Measurements from ENCODE around the gene SLC4A1AP.
A peak's percentile ranks its signal among the peaks of the same experiment; 100 is the strongest.

SLC4A1AP gene

DNA sequence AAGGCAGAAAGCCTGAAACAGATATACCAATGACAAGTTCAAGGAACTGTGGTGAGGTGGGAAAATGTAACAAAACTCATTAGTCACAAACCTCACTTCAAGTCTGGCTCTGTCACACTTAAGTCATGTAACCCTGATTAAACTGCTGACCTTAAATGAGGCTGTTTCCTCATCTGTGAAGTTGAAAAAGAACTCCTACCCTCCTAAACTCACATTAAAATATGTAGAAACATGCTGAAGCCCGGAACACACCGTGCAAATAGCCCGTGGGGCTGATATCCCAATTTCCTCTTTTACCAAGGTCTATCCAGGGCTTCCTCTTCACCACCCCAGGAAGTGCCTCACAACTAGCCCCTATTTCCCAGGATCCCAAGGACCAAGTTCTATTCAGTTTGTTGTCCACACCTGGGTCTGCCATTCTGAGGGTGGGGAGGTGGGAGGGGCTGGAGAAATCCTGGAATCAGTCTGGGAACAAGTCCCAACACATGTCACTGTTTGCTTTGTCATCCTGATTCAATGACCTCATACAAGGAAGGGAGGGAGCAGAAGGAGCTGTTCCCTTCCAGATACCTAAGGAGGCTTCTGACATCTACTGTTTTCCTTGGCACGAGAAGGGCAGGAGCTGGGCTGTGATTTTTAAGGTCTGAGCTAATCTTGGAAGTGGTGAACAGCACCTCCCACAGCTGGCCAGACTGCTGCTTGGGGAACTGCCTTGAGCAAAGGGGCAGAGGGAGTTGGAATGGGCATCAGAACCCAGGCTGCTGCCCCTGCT lies 42.3 kb downstream of the SLC4A1AP start:
- Histone ChIP-seq H3K9me3 (ENCODE audit: severe bottlenecking) (no peaks in the 10 kb centered on the region), H3K4me3 (ENCODE audit: severe bottlenecking) (no peak overlapping the region), H3K36me3 (ENCODE audit: low read depth) (no peaks in the 10 kb centered on the region), H3K27me3 (ENCODE audit: insufficient read depth, poor library complexity, severe bottlenecking) (no peaks in the 10 kb centered on the region), H3K27ac (ENCODE audit: poor library complexity, severe bottlenecking) (peak overlapping the region; percentile 95), H3K4me1 (ENCODE audit: insufficient read depth, poor library complexity, severe bottlenecking) (peaks cover 29% of the 10 kb centered on the region)
- DNase-seq (ENCODE audit: low spot score) (peak; percentile 82), ATAC-seq (ENCODE audit: low read depth) (peak; percentile 86)
- TF ChIP-seq, protein P1, sequence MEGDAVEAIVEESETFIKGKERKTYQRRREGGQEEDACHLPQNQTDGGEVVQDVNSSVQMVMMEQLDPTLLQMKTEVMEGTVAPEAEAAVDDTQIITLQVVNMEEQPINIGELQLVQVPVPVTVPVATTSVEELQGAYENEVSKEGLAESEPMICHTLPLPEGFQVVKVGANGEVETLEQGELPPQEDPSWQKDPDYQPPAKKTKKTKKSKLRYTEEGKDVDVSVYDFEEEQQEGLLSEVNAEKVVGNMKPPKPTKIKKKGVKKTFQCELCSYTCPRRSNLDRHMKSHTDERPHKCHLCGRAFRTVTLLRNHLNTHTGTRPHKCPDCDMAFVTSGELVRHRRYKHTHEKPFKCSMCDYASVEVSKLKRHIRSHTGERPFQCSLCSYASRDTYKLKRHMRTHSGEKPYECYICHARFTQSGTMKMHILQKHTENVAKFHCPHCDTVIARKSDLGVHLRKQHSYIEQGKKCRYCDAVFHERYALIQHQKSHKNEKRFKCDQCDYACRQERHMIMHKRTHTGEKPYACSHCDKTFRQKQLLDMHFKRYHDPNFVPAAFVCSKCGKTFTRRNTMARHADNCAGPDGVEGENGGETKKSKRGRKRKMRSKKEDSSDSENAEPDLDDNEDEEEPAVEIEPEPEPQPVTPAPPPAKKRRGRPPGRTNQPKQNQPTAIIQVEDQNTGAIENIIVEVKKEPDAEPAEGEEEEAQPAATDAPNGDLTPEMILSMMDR (IDR thresholded peaks at IDR 0.05; ENCODE audit: poor library complexity, severe bottlenecking): peak; percentile 23

DNA sequence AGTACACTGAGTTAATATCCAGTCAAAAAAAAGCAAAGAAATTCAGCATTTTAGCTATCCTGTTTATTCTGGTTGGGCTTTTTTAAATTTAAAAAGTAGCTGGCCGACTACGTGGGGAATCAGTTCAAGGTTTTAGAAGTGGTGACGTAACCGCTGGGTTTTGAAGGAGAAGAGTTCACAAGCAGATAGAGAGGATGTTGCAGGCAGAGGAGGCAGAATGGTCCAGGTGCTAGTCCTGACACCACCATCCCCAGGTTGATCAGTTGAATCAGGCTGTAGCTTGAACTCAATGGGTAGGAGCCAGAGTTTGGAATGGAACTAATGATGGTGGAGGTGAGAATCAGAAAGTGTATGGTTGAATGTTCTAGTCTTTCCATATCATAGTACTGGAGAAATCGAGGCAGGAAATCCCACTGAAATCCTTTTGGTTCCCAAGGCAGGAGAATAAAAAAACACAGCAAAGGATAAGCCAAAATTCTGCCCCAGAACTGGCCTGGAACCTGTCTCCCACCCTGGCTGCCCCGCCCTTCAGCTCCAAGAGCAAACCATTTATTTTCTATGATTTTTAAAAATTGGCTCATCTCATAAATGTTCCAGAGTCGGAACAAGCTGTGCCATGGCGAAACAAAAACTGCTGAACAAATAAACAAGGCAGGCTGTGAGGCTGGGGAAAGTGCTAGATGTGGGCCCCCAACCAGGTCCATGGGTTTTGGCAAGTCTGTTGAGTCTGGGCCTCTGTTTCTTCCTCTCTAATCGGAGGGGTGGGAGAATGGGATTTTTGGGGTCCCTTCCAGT lies 44.0 kb downstream of the SLC4A1AP start:
- TF ChIP-seq, protein P1 (IDR thresholded peaks at IDR 0.05; ENCODE audit: poor library complexity, severe bottlenecking): no peak
- Histone ChIP-seq H3K9me3 (ENCODE audit: severe bottlenecking) (no peaks in the 10 kb centered on the region), H3K27ac (ENCODE audit: poor library complexity, severe bottlenecking) (peak overlapping the region; percentile 95), H3K4me1 (ENCODE audit: insufficient read depth, poor library complexity, severe bottlenecking) (peaks cover 40% of the 10 kb centered on the region), H3K36me3 (ENCODE audit: low read depth) (no peaks in the 10 kb centered on the region), H3K4me3 (ENCODE audit: severe bottlenecking) (no peak overlapping the region), H3K27me3 (ENCODE audit: insufficient read depth, poor library complexity, severe bottlenecking) (no peaks in the 10 kb centered on the region)
- ATAC-seq (ENCODE audit: low read depth): no peak
- DNase-seq (ENCODE audit: low spot score): no peak

DNA sequence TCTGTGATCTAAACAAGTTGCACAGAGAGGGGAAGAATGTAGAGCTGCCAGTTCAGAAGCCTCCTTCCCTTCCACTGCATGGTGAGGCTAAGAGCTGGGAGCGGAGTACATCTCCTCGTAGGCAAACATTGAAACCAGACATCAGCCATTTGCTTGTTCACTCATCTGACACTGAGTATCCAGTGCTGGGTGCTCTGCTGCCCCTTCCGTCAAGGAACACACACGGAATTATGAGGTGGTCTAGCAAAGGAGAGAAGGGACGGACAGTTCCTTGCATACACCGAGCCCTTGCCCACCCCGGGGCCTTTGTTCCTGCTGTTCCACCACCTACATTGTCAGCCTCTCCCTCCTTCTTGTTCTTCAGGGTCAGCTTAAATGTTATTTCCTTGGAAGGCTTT lies 44.6 kb downstream of the SLC4A1AP start:
- DNase-seq (ENCODE audit: low spot score) (no peak), ATAC-seq (ENCODE audit: low read depth) (no peak)
- no peaks in the 10 kb centered on the region for H3K36me3 ChIP-seq (ENCODE audit: low read depth)
- peaks cover 40% of the 10 kb centered on the region for H3K4me1 ChIP-seq (ENCODE audit: insufficient read depth, poor library complexity, severe bottlenecking)
- H3K9me3 ChIP-seq (ENCODE audit: severe bottlenecking): no peaks in the 10 kb centered on the region
- no peak overlapping the region for H3K4me3 ChIP-seq (ENCODE audit: severe bottlenecking)
- H3K27ac ChIP-seq (ENCODE audit: poor library complexity, severe bottlenecking): peak overlapping the region; percentile 95
- H3K27me3 ChIP-seq (ENCODE audit: insufficient read depth, poor library complexity, severe bottlenecking): no peaks in the 10 kb centered on the region
- TF ChIP-seq, protein P1 (IDR thresholded peaks at IDR 0.05; ENCODE audit: poor library complexity, severe bottlenecking): no peak

DNA sequence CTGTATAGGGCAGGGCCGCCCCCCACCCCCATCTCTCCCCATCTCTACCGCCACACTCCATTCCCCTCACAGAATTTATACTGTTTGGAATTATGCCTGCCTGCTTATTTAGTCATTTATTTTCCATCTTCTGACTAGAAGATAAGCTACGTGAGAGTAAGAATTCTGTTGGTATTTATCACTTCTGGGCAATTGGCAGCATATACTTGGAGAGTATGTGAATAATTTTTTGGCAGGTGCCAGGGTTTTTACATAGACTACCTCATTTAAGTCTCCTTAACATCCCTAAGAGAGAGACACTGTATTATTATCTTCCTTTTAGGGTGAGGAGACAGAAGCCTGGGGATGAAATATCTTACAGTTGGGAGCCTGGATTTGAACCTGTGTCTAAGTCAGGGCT lies 45.0 kb downstream of the SLC4A1AP start:
- ATAC-seq (ENCODE audit: low read depth): no peak
- no peaks in the 10 kb centered on the region for H3K9me3 ChIP-seq (ENCODE audit: severe bottlenecking)
- no peaks in the 10 kb centered on the region for H3K27me3 ChIP-seq (ENCODE audit: insufficient read depth, poor library complexity, severe bottlenecking)
- H3K36me3 ChIP-seq (ENCODE audit: low read depth): no peaks in the 10 kb centered on the region
- DNase-seq (ENCODE audit: low spot score): no peak
- H3K4me3 ChIP-seq (ENCODE audit: severe bottlenecking): no peak overlapping the region
- peaks cover 40% of the 10 kb centered on the region for H3K4me1 ChIP-seq (ENCODE audit: insufficient read depth, poor library complexity, severe bottlenecking)
- H3K27ac ChIP-seq (ENCODE audit: poor library complexity, severe bottlenecking): no peak overlapping the region
- TF ChIP-seq, protein P1 (IDR thresholded peaks at IDR 0.05; ENCODE audit: poor library complexity, severe bottlenecking): no peak
